Urinary bladder (tissue), 4 donors: Measurements from ENCODE around the gene PLSCR1. TPM values are rescaled to one million over a fixed set of nuclear protein-coding genes. Genes with fewer than 3 reads are reported as not detected.

Experiments
- DNase-seq: peaks from one replicate; pipeline ENCODE4 v3.0.0-alpha.2; 2015; ENCODE audit errors: extremely low spot score
- H3K27ac ChIP-seq: one replicate; pipeline ENCODE4 v1.5.1; 2013; ENCODE audit warnings: low read depth, mild to moderate bottlenecking, moderate library complexity
- H3K36me3 ChIP-seq: one replicate; pipeline ENCODE4 v1.6.1; 2013; ENCODE audit warnings: mild to moderate bottlenecking, moderate library complexity; ENCODE audit not compliant: insufficient read depth
- H3K4me1 ChIP-seq: one replicate; pipeline ENCODE4 v1.6.1; 2013; ENCODE audit warnings: mild to moderate bottlenecking, moderate library complexity; ENCODE audit not compliant: insufficient read depth
- H3K4me3 ChIP-seq: one replicate; pipeline ENCODE4 v1.5.1; 2013; ENCODE audit warnings: low read depth, low read length
- WGBS: extraction: QIAGEN DNeasy Blood & Tissue Kit; methylation state at CpG from one replicate; pipeline ENCODE4 v1.1.7; 2013; 5-methylcytosine and 5-hydroxymethylcytosine counted together
- polyA plus RNA-seq: library from polyadenylated mRNA; stranded (reverse); fragments of 200-250 nt; gene quantifications from one replicate; pipeline ENCODE4 v1.2.3, GENCODE V29; 2013
- small RNA-seq: library from RNA; depleted of rRNA; stranded (forward); fragments of <200 nt; gene quantifications from one replicate; pipeline ENCODE3, GENCODE V24; 2014
- total RNA-seq: library from RNA; depleted of rRNA; stranded (reverse); fragments of >200 nt; gene quantifications from one replicate; pipeline ENCODE4 v1.2.3, GENCODE V29; 2014
- donor health status: healthy with polysubstance abuse.
- donor health status: healthy.

Gene PLSCR1
- total and polyA plus RNA-seq, 2 donors, result 51.3 to 97.8 TPM

- 15% methylated on average over 51 of the region's 51 CpGs for WGBS
- Histone ChIP-seq H3K27ac (peak within 1 kb of the TSS; percentile 38), H3K4me3 (peak within 1 kb of the TSS; percentile 49), H3K36me3 (no peaks in the 10 kb centered on the region), H3K4me1 (peaks cover 2% of the 10 kb centered on the region)
- no peak for DNase-seq
Observed at GRCh38 chr3:146469150-146470017, 75.0 kb downstream of the PLSCR1 start, which contains the start of gene PLSCR2. TSS of gene PLSCR2 (minus strand) at chr3:146469561. CDS start at chr3:146459904, 9,657 bp downstream.

- H3K27ac ChIP-seq, result peak overlapping the region; percentile 38
- DNase-seq, result no peak
- no peaks in the 10 kb centered on the region for H3K36me3 ChIP-seq
- 70% methylated on average over 10 of the region's 10 CpGs for WGBS
- peaks cover 2% of the 10 kb centered on the region for H3K4me1 ChIP-seq
- H3K4me3 ChIP-seq, result no peak overlapping the region
Observed at GRCh38 chr3:146468671-146469149, 75.7 kb downstream of the PLSCR1 start.

GRCh38 chr3:146468234-146468633, 76.2 kb downstream of the PLSCR1 start:
- 57% methylated on average over 4 of the region's 4 CpGs for whole genome bisulfite sequencing
- Histone ChIP-seq H3K4me3 (no peak overlapping the region), H3K4me1 (peaks cover 2% of the 10 kb centered on the region), H3K36me3 (no peaks in the 10 kb centered on the region), H3K27ac (peak overlapping the region; percentile 38)
- DNase-seq, result no peak

GRCh38 chr3:146466604-146467003, 77.8 kb downstream of the PLSCR1 start:
- no peaks in the 10 kb centered on the region for H3K36me3 ChIP-seq
- no peak overlapping the region for H3K27ac ChIP-seq
- 24% methylated on average over 1 of the region's 1 CpG for WGBS

GRCh38 chr3:146465693-146466465, 78.5 kb downstream of the PLSCR1 start:
- H3K36me3 ChIP-seq, result no peaks in the 10 kb centered on the region
- no peak for DNase-seq
- H3K4me3 ChIP-seq, result no peak overlapping the region
- H3K4me1 ChIP-seq, result peaks cover 2% of the 10 kb centered on the region
- 68% methylated on average over 6 of the region's 6 CpGs for WGBS
- H3K27ac ChIP-seq, result no peak overlapping the region

More at GRCh38 chr3:146466604-146467003, 77.8 kb downstream of the PLSCR1 start:
- H3K4me1 ChIP-seq, result peaks cover 2% of the 10 kb centered on the region
- no peak overlapping the region for H3K4me3 ChIP-seq
- DNase-seq, result no peak

Small RNA genes within 50 kb of the gene (small RNA-seq; reads per million reads assigned to genes)
- not detected for gene RNU6-428P

Other genes with a start within 250 kb of the PLSCR1 start
- gene PLSCR2, start 75.0 kb downstream of the PLSCR1 start, total RNA-seq, result 0.85 TPM
- gene PLSCR2, start 75.0 kb downstream of the PLSCR1 start, polyA plus RNA-seq, result not detected
- not detected for gene PLSCR5, start 60.7 kb upstream of the PLSCR1 start, total RNA-seq
- gene PLSCR5, start 60.7 kb upstream of the PLSCR1 start, polyA plus RNA-seq, result not detected